ENCODE results near the gene CD200R1L.

The CD200R1L gene

GRCh38 chr3:112817797-112818196, 28.9 kb downstream of the CD200R1L start:
- no peak for DNase-seq

GRCh38 chr3:112817271-112817670, 29.4 kb downstream of the CD200R1L start:
- no peak for DNase-seq

GRCh38 chr3:112815981-112816380, 30.7 kb downstream of the CD200R1L start:
- no peak for DNase-seq

GRCh38 chr3:112814266-112814665, 32.4 kb downstream of the CD200R1L start:
- no peak for DNase-seq

- no peak for DNase-seq
These were observed 32.9 kb downstream of the CD200R1L start for GRCh38 chr3:112813723-112814171.

GRCh38 chr3:112813016-112813415, 33.6 kb downstream of the CD200R1L start:
- no peak for DNase-seq

GRCh38 chr3:112811917-112812660, 34.6 kb downstream of the CD200R1L start:
- DNase-seq: no peak

- no peak for DNase-seq
These were observed 35.4 kb downstream of the CD200R1L start for GRCh38 chr3:112811131-112811884.

- no peak for DNase-seq
These were observed 36.1 kb downstream of the CD200R1L start for GRCh38 chr3:112810561-112810960.

- DNase-seq: no peak
These were observed 38.5 kb downstream of the CD200R1L start for GRCh38 chr3:112808136-112808535.

GRCh38 chr3:112807685-112808084, 39.0 kb downstream of the CD200R1L start:
- DNase-seq: no peak

- no peak for DNase-seq
These were observed 39.8 kb downstream of the CD200R1L start for GRCh38 chr3:112806903-112807302.

- no peak for DNase-seq
These were observed 41.5 kb downstream of the CD200R1L start for GRCh38 chr3:112805126-112805525.

- DNase-seq: no peak
These were observed 42.6 kb downstream of the CD200R1L start for GRCh38 chr3:112804021-112804420.

- DNase-seq: no peak
These were observed 43.2 kb downstream of the CD200R1L start for GRCh38 chr3:112803467-112803866.

GRCh38 chr3:112802338-112802737, 44.3 kb downstream of the CD200R1L start:
- DNase-seq: no peak

GRCh38 chr3:112799946-112800345, 46.7 kb downstream of the CD200R1L start:
- no peak for DNase-seq

- no peak for DNase-seq
These were observed 52.0 kb downstream of the CD200R1L start for GRCh38 chr3:112794622-112795172.

GRCh38 chr3:112793326-112794081, 53.2 kb downstream of the CD200R1L start:
- no peak for DNase-seq

- no peak for DNase-seq
These were observed 54.9 kb downstream of the CD200R1L start for GRCh38 chr3:112791736-112792135.

GRCh38 chr3:112789787-112790186, 56.9 kb downstream of the CD200R1L start:
- DNase-seq: no peak

- DNase-seq: no peak
These were observed 59.6 kb downstream of the CD200R1L start for GRCh38 chr3:112786881-112787579.
